Neural cell (in vitro differentiated cells): ENCODE results near the gene TMEM240.
"Not testable (repeated sequence)": the region's sequence is repeated elsewhere in the genome, so short reads cannot be mapped to it uniquely, and the experiment has no call there.

Source experiments
- EP300 ChIP-seq: fragments of 450-650 bp; conservative IDR thresholded peaks from 2 replicates; pipeline ENCODE4 v1.6.1; 2014; ENCODE audit warnings: antibody characterized with exemption, mild to moderate bottlenecking, moderate library complexity; ENCODE audit not compliant: poor library complexity, severe bottlenecking
- TF ChIP-seq, protein P1 (sequence below): fragments of 450-650 bp; IDR thresholded peaks from 2 replicates; pipeline ENCODE4 v1.5.1; 2014; ENCODE audit warnings: antibody characterized with exemption, mild to moderate bottlenecking, moderate library complexity; ENCODE audit not compliant: poor library complexity, severe bottlenecking

DNA sequence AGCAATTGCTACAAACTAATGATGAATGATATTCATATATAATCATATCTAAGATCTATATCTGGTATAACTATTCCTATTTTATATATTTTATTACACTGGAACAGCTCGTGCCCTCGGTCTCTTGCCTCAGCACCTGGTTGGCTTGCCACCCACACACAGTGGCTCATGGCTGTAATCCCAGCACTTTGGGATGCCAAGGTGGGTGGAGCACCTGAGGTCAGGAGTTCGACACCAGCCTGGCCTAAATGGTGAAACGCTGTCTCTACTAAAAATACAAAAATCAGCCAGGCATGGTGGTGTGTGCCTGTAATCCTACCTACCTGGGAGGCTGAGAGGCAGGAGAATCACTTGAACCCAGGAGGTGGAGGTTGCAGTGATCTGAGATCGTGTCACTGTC lies 34.6 kb downstream of the TMEM240 start:
- TF ChIP-seq, protein P1, sequence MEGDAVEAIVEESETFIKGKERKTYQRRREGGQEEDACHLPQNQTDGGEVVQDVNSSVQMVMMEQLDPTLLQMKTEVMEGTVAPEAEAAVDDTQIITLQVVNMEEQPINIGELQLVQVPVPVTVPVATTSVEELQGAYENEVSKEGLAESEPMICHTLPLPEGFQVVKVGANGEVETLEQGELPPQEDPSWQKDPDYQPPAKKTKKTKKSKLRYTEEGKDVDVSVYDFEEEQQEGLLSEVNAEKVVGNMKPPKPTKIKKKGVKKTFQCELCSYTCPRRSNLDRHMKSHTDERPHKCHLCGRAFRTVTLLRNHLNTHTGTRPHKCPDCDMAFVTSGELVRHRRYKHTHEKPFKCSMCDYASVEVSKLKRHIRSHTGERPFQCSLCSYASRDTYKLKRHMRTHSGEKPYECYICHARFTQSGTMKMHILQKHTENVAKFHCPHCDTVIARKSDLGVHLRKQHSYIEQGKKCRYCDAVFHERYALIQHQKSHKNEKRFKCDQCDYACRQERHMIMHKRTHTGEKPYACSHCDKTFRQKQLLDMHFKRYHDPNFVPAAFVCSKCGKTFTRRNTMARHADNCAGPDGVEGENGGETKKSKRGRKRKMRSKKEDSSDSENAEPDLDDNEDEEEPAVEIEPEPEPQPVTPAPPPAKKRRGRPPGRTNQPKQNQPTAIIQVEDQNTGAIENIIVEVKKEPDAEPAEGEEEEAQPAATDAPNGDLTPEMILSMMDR, result not testable (repeated sequence)
- not testable (repeated sequence) for TF ChIP-seq EP300
